HG02610 (cell line): ENCODE results near the gene BTD.

Experiments used
- ATAC-seq: cut with Tn5 transposase; IDR thresholded peaks from one replicate; pipeline ENCODE4 v1.9.1; 2021; ENCODE audit warnings: mild to moderate bottlenecking, moderate library complexity; ENCODE audit not compliant: unreplicated experiment

The BTD gene

DNA sequence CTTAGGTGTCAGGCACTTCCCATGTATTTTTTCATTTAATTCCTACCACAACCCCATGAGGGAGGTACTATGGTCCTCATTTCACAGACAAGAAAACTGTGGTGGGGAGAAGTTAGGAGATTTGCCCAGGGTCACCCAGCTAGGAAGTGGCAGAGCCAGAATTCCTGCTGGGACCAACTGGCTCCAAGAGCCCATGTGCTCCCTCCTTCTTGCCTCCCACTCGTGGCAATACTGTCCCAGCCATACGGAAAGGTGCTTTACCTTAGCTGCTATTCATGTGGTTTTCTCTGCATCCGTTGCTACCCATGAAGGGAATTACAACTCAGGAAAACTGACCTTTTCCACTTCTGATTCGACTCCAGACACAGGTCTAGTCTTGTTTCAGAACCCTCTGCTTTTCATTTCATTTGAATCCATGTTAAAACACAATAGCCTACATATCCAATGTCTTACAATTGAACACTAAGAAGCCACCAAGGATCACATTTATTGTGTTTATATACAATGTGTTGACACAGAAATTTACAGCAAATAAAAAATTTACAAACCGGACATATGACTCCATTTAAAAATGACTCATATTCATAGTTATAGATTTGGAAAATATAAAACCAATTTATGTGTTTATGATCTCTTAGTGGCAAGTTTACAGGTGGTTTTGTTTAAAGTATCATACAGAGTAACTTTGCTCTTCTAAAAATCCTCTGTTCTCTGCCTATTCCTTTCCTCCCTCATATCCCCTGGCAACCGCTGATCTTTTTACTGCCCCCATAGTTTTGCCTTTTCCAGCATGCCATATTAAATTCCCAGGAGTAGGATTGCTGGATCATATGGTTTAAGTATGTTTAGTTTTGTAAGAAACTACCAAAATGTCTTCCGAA lies 58.8 kb downstream of the BTD start:
- no peak for ATAC-seq

DNA sequence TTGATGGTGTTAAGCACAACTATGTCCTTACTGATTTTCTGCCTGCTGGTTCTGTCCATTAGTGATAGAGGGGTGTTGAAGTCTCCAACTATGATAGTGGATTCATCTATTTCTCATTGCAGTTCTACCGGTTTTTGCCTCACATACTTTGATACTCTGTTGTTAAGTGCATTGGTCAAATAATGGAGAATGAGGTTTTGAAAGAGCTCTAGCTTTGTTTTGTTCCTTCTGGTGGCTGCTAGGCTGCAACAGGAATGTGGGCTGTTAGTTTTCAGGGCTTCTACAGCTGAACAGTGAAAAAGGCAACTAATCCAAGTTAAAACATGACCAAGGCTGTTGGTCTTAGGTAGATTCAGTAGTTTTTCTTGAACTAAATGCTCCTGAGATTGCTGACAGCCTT lies 62.6 kb downstream of the BTD start:
- no peak for ATAC-seq

DNA sequence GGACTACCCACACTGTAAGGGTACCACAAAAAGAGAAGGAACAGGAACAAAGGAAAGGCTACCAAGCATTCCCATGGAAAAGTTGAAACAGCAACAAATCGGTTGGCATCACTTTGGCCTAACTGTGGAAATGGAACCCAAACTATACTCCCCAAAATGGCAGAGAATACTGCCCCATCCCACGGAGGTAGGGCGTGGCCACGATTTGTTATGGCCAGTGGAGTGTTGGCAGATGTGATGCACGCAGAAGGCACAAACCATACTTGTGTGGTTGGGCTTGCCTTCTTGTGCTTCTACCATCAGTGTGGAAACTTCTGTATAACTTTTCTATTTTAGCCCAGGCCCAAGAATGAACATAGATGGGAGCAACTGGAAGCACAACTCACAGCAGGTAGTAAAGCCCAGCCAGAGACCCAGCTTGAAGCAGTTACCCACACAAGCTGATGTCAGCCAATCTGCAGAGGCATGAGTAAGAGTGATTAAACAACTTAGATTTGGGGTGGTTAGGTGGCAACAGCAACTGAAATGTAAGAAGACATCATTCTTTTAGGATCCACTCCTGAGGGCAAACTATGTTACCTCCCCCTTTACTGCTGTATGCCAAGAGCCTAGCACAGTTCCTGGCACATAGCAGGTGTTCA lies 64.1 kb downstream of the BTD start:
- ATAC-seq, result no peak

DNA sequence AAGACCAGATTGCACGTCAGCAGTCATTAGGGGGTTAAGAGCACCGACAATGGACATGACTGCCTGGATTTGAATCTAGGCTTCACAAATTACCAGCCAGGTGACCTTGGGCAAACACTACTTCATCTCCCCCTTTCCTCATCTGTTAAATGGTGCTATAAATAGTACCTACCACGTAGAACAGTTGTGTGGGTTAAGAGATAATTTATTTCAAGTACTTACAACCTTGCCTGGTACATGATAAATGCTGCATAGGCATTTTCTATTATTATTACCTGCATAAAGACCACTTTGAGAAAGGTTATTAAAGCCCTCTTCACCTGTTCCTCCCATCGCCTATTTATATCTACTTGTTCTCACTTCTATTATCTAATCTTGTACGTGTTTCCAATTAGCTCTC lies 64.7 kb downstream of the BTD start:
- ATAC-seq, result no peak

DNA sequence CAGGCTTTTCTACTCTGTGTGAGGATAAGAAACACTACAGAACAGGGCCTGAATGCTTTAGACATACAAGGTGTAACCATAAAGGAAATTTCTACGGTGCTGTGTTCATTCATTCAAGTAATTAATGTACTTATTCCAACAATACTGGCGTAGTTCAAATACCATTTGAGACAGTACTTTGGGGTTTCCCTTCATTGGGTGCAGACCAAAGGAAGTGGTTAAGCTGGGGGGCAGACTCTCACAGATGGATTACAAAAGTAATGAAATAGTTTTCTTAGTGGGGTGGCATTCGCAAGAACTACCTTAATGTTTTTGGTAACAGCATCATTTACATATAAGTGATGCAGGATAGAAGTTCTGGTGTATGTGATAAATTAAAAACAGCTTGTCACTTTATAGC lies 65.9 kb downstream of the BTD start:
- ATAC-seq, result peak; percentile 76

DNA sequence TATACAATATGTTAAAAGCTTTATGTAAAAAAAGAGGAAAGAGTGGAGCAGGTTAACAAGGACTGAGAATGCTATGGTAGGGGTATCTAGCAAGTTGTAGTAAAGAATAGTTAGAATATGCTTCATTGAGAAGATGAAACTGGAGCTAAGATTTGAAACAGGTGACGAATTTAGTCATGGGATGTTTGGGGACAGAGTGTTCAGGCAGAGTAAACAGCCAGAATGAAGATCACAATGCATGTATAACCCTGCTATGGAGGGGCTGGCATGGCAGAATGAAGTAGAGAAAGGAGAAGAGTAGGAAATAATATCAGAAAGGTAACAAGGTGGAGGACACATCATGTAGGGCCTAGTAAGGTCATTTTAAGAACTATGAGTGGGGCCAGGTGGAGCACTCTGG lies 72.0 kb downstream of the BTD start:
- no peak for ATAC-seq

DNA sequence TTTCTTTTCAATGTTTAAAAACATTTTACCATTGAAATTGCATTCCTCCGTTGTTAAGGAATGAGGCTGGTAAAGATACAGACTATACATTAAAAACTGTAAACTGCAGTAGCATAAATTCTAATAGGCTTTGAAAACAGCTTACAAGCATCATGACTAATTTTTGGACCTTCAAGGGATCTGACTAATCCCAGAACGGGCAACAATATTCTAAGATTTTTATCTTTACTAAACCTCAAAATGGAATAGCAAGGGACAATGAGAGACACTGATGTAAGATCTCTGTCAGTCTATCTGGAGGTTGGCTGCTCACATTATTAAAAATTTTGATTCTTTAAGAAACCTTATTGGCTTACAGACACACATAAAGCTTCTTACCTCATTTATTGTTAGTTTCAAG lies 74.7 kb downstream of the BTD start:
- no peak for ATAC-seq

DNA sequence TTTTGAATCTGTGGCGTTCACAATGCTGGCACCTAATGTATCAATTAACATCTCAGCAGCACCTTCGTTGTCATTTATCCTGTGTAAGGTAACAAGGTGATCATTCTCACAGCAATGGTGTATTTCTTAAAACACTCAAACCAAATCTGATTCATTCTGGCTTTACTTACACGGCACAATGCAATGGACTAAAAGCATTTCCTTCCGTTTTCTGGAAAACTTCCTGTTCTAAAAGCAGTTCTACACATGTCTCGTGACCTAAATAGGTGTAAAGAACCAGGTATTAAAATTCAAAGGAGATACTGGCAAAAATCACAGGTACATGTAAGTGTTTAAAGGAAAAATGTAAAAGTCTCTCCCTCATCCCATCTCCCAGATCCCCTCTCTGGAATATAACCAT lies 77.8 kb downstream of the BTD start:
- ATAC-seq, result no peak

DNA sequence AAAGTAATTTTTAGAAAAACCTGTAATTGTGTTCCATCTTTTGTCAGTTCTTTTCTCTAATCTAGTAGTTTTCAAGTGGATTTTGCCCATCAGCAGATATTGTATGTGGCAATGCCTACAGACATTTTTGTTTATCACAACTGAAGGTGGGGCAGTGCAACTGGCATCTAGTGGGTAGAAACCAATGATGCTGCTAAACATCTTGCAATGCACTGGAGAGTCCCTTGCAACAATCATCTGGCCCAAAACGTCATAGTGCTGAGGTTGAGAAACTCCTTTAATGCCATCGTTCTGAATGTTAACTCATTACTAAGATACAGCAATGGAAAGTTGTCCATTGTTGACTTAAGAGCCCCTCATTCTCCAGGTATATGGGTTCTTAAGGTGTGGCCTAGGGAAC lies 80.1 kb downstream of the BTD start:
- no peak for ATAC-seq

DNA sequence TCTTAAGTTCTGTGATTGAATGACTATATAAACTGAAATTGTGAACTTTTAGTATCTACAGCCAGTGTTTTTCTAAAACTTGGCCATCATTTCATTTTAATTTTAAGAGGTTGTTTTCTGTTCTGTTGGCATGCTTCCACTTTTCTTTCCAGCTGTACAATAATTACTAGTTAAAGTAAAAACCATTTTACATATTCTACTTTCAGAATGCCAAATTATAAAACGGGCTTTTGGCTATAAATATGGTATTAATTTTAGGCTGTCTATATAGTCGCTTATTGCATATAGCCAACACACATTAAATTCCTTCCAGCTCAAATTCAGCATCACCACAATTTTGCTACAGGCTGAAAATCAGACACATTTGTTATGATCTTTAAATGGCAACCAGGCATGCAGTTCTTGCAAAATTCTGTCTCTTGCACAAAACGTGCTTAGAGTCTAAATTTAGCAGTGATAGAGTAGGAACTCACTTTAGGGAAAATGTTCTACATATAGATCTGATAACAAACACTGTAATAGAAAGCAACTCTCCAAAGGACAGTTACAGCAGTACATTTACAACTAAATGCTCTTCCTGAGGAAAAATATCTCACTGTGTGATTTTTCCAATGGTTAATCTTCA lies 81.1 kb downstream of the BTD start:
- no peak for ATAC-seq

DNA sequence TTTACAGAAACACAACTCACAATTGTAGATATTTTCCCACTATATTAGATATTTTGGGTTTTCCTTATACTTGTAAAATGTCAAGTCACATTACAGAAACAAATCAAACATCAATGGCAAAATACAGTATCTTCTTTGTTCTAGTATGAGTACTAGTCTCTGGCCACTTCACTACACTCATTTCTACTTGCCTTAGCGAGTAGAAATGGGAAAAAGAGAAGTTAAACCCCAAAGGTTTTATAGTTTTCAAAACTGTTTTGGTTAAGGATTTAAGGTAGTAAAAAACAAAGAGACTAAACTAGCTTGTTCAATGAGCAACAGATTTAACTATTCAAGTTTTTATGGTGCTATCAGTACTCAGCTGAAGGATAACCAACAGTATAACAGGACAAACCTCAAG lies 81.7 kb downstream of the BTD start:
- ATAC-seq, result no peak

DNA sequence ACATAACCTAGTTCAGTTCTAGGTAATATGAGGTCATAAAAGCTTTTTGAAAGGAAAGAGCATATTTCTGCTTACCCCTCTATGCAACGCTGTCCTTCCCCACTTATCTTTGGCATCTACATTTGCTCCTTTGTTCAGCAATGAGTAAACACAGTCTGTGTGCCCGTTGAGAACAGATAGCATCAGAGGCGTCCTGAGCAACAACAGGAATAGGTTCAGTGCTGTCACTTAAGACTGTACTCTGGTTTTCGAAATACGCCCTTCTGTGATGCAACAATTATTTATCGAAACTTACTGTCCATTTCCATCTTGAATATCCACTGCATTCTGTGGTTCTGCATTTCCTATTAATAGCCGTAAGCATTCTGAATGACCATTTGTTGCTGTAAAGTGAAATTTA lies 84.4 kb downstream of the BTD start:
- ATAC-seq, result no peak

DNA sequence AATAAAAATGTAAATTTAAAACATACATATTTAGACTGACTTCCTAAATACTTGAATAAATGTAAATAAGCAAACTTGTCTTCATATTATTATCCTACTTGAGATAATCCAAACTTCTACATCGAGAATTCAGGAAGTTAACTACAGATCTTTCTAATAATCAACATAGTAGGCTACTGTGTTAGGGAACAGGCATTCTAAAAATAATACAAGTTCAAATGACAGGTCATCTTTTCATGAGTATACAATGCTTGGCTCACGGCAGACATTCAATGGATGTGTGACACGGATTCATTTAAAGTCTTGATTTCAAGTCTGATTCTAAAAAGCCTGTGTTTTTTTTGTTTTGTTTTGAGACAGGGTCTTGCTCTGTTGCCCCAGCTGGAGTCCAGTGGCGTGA lies 88.7 kb downstream of the BTD start:
- no peak for ATAC-seq

DNA sequence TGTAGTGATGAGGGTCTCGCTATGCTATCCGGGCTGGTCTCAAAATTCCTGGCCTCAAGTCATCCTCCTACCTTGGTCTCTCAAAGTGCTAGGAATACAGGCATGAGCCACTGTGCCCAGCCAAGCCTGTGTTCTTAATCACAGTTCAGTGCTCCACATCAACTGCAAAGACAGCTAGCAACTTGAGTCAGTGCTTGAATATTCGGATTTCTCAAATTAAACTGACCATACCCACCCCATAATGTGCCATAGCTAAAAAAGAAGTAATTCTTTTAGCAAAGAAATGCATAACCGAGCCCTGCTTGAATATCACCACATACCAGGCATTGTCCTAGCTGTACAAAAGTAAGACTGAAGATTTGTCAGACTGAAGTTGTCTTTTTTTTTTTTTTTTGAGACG lies 89.2 kb downstream of the BTD start:
- ATAC-seq, result no peak

DNA sequence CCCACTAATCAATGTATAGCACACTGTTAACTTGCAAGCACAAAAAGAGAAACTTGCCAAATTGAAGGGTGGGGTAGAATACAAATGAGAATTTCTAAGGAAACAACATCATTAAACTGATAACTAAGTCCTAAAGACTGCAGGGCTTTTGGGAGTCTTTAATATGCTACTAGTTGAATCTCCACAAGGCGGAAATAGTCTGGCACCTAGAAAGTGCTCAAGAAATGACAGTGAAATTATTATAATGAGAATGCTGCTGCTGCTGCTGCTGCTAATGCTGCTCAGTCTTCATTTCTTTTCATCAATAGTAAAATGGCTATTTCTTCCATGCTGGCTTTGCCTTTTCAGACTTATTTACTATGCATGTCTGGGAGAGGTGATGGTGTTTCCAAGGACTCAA lies 91.8 kb downstream of the BTD start:
- no peak for ATAC-seq

DNA sequence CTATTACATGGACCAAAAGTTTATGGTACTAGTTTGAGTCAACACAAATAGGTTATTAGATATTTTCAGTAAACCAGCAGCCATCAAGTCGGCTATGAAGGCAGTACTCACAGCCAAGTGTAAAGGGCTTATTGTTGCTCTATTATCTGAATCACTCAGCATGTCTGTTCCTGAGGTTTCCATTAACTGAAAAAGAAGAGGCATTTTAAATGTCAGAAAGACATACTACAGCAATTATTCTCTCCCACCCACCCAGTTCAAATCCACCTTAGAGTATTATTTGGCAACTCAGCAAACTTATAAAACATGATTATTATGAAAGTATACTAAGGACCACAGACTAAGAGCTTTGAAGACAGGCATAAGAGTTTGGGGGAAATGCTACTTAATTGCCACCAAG lies 93.1 kb downstream of the BTD start:
- no peak for ATAC-seq
